GM23338 (cell line): ENCODE data around the gene CLSTN2. TPM values are rescaled to one million over a fixed set of nuclear protein-coding genes. Genes with fewer than 3 reads are reported as not detected.

Source experiments
- ATAC-seq: fragments of 200-7000 bp; cut with Tn5 transposase; 3 replicates; pipeline ENCODE4 v1.9.1; 2020
- DNase-seq: peaks from one replicate; pipeline ENCODE4 v3.0.0-alpha.2; 2015; ENCODE audit warnings: low spot score
- H2AFZ ChIP-seq: fragments of 200-600 bp; sonication (generic); 2 replicates; pipeline ENCODE4 v1.8.0; 2016; ENCODE audit warnings: antibody characterized with exemption, mild to moderate bottlenecking, moderate library complexity
- H3F3A ChIP-seq: fragments of 200-600 bp; sonication (generic); replicated peaks from 2 replicates; pipeline ENCODE4 v1.8.0; 2017; ENCODE audit warnings: antibody characterized with exemption, mixed run types, low read depth
- H3K27ac ChIP-seq: fragments of 200-600 bp; sonication (generic); 2 replicates; pipeline ENCODE4 v1.6.1; 2016; ENCODE audit warnings: low read depth
- H3K27me3 ChIP-seq: fragments of 200-600 bp; sonication (generic); 2 replicates; pipeline ENCODE4 v1.8.0; 2016; ENCODE audit warnings: mild to moderate bottlenecking, mixed run types, moderate library complexity; ENCODE audit not compliant: insufficient read depth
- H3K36me3 ChIP-seq: fragments of 200-600 bp; sonication (generic); 2 replicates; pipeline ENCODE4 v1.8.0; 2016; ENCODE audit warnings: mild to moderate bottlenecking; ENCODE audit not compliant: insufficient read depth
- H3K4me1 ChIP-seq: fragments of 200-600 bp; sonication (generic); 2 replicates; pipeline ENCODE4 v1.8.0; 2016; ENCODE audit warnings: mild to moderate bottlenecking, moderate library complexity; ENCODE audit not compliant: insufficient read depth
- H3K4me2 ChIP-seq: fragments of 200-600 bp; sonication (generic); 2 replicates; pipeline ENCODE4 v1.7.1; 2017; ENCODE audit warnings: mixed run types
- H3K4me3 ChIP-seq: fragments of 200-600 bp; sonication (generic); 2 replicates; pipeline ENCODE4 v1.6.1; 2016; ENCODE audit warnings: mixed run types
- H3K79me2 ChIP-seq: fragments of 200-600 bp; sonication (generic); replicated peaks from 2 replicates; pipeline ENCODE4 v1.8.0; 2017; ENCODE audit warnings: mild to moderate bottlenecking; ENCODE audit not compliant: insufficient read depth
- H3K9me2 ChIP-seq: fragments of 200-600 bp; sonication (generic); 2 replicates; pipeline ENCODE4 v1.8.0; 2017; ENCODE audit not compliant: insufficient read depth
- H4K20me1 ChIP-seq: fragments of 200-600 bp; sonication (generic); replicated peaks from 2 replicates; pipeline ENCODE4 v1.8.0; 2017; ENCODE audit warnings: mild to moderate bottlenecking; ENCODE audit not compliant: insufficient read depth
- H3K27ac Mint-ChIP-seq: 2 replicates; pipeline ENCODE4 v1.8.0; 2020; ENCODE audit warnings: inconsistent platforms, mild to moderate bottlenecking, moderate library complexity, mixed read lengths
- H3K27me3 Mint-ChIP-seq: 3 replicates; pipeline ENCODE4 v1.8.0; 2022; ENCODE audit warnings: low read depth, mild to moderate bottlenecking, moderate library complexity, mixed read lengths, inconsistent platforms; ENCODE audit not compliant: insufficient read depth, poor library complexity
- H3K36me3 Mint-ChIP-seq: 3 replicates; pipeline ENCODE4 v1.8.0; 2021; ENCODE audit warnings: low read depth, mild to moderate bottlenecking, inconsistent platforms, moderate library complexity, mixed read lengths
- H3K4me1 Mint-ChIP-seq: 3 replicates; pipeline ENCODE4 v1.8.0; 2020; ENCODE audit warnings: mild to moderate bottlenecking, inconsistent platforms, mixed read lengths
- H3K4me3 Mint-ChIP-seq: 3 replicates; pipeline ENCODE4 v1.8.0; 2021; ENCODE audit warnings: moderate library complexity, mild to moderate bottlenecking, inconsistent platforms, mixed read lengths
- H3K9me3 Mint-ChIP-seq: 3 replicates; pipeline ENCODE4 v1.8.0; 2020; ENCODE audit warnings: moderate library complexity, mild to moderate bottlenecking, inconsistent platforms, mixed read lengths
- CREB1 ChIP-seq: fragments of 250-450 bp; sonication (Bioruptor Pico); IDR thresholded peaks from 2 replicates; pipeline ENCODE4 v1.5.0; 2020; ENCODE audit warnings: low read depth, mild to moderate bottlenecking, moderate library complexity
- EZH2 ChIP-seq: fragments of 200-600 bp; sonication (generic); IDR thresholded peaks from one replicate; pipeline ENCODE4 v1.8.0; 2017; ENCODE audit warnings: antibody characterized with exemption, mild to moderate bottlenecking, low read depth; ENCODE audit not compliant: unreplicated experiment
- EZH2phosphoT487 ChIP-seq: fragments of 200-600 bp; sonication (generic); IDR thresholded peaks from one replicate; pipeline ENCODE4 v1.8.1; 2018; ENCODE audit warnings: antibody characterized with exemption; ENCODE audit not compliant: unreplicated experiment
- JUNB ChIP-seq: IDR thresholded peaks from one replicate; pipeline ENCODE4 v1.6.1; 2016; ENCODE audit warnings: antibody characterized with exemption; ENCODE audit not compliant: unreplicated experiment
- NANOG ChIP-seq: IDR thresholded peaks from 2 replicates; pipeline ENCODE4 v1.6.1; 2016; ENCODE audit warnings: antibody characterized with exemption, borderline replicate concordance
- POLR2AphosphoS5 ChIP-seq: IDR thresholded peaks from 2 replicates; pipeline ENCODE4 v1.6.1; 2016; ENCODE audit warnings: antibody characterized with exemption, low read depth
- STAT1 ChIP-seq: IDR thresholded peaks from one replicate; pipeline ENCODE4 v1.6.1; 2016; ENCODE audit warnings: antibody characterized with exemption; ENCODE audit not compliant: unreplicated experiment
- ZNF114 ChIP-seq: fragments of 250-450 bp; sonication (Bioruptor Pico); IDR thresholded peaks from 2 replicates; pipeline ENCODE4 v1.5.0; 2020; ENCODE audit warnings: mild to moderate bottlenecking, moderate library complexity
- ZNF331 ChIP-seq: fragments of 250-450 bp; sonication (Bioruptor Pico); IDR thresholded peaks from 2 replicates; pipeline ENCODE4 v1.5.0; 2020; ENCODE audit warnings: low read depth, mild to moderate bottlenecking, moderate library complexity
- polyA plus RNA-seq: library from polyadenylated mRNA; unstranded; fragments of >200 nt; fragmentation: Nextera tagmentation; extraction: Ambion mirVana; gene quantifications from 2 replicates; pipeline ENCODE4 v1.2.1, GENCODE V29; 2016
- total RNA-seq: library from RNA; depleted of rRNA; stranded (reverse); fragments of >200 nt; shearing (Covaris generic); gene quantifications from 2 replicates; pipeline ENCODE4 v1.2.3, GENCODE V29; 2014
- TF ChIP-seq, protein P1 (sequence below): fragments of 250-450 bp; sonication (Bioruptor Pico); IDR thresholded peaks from 2 replicates; pipeline ENCODE4 v1.5.0; 2020; ENCODE audit warnings: mild to moderate bottlenecking, moderate library complexity
- TF ChIP-seq, protein P2 (sequence below): IDR thresholded peaks from one replicate; pipeline ENCODE4 v1.6.1; 2018; ENCODE audit warnings: antibody characterized with exemption; ENCODE audit not compliant: unreplicated experiment
- TF ChIP-seq, protein P3 (sequence below), 2 experiments: fragments of 200-600 bp in 1 of 2; sonication (generic) in 1 of 2; conservative IDR thresholded peaks; 2 replicates each; pipeline versions ENCODE4 v1.5.1 to v1.6.1; 2016 to 2017; ENCODE audit warnings: antibody characterized with exemption in 2 of 2, low read depth in 2 of 2, mild to moderate bottlenecking in 2 of 2, moderate library complexity in 1 of 2
- TF ChIP-seq, protein P4 (sequence below): IDR thresholded peaks from 2 replicates; pipeline ENCODE4 v1.6.1; 2016; ENCODE audit warnings: antibody characterized with exemption

The CLSTN2 gene
- total and polyA plus RNA-seq, 2 experiments from 2014 or later, result 0.11 to 0.83 TPM

DNA sequence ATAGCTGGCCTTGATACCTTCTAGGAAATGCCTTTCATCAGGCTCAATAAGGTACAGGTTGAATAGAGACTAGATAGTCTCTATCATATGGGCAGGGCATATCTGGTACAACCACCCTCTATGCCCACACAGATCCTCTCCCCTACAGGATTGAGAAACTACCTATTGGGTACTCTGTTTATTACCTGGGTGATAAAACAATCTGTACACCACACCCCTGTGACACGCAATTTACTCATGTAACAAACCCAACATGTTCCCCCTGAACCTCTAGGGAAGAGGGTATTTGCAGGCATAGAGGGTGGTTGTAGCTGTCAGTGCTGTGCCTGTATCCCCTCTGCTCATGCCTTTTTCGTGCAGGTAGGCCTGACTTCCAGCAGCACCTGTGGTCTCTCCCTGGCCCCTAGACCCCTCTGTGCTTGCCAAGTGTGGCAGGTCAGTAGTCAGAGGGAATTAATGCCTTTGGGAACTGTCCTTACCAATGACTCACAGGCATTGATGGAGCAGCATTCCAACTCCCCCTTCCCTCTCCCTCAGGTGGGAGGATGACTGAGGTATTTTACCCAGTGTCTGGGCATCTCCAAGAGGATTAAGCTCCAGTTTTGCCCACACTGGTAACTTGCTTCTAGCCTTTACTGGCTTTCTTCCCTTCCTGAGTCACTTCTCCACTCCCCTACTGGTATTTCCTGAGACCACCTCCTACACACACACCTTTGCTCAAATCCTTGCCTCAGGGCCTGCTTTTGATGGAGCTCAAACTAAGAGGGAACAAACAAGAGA lies 18.3 kb downstream of the CLSTN2 start:
- Histone ChIP-seq H3K9me2 (no peaks in the 10 kb centered on the region), H3K27ac (no peak overlapping the region), H3K79me2 (no peaks in the 10 kb centered on the region), H3K36me3 (no peaks in the 10 kb centered on the region), H2AFZ (no peak overlapping the region), H3K4me3 (no peak overlapping the region), H4K20me1 (no peaks in the 10 kb centered on the region; the same call in 1 of the 2 replicates), H3K27me3 (no peaks in the 10 kb centered on the region), H3F3A (no peaks in the 10 kb centered on the region), H3K4me2 (no peak overlapping the region), H3K4me1 (no peaks in the 10 kb centered on the region)
- H3K27ac Mint-ChIP-seq, result no peak overlapping the region
- no peak for DNase-seq
- H3K27me3 Mint-ChIP-seq, result peaks cover 6% of the 10 kb centered on the region
- no peaks in the 10 kb centered on the region for H3K9me3 Mint-ChIP-seq
- ATAC-seq, result no peak
- H3K36me3 Mint-ChIP-seq, result no peaks in the 10 kb centered on the region
- TF ChIP-seq, protein P1, sequence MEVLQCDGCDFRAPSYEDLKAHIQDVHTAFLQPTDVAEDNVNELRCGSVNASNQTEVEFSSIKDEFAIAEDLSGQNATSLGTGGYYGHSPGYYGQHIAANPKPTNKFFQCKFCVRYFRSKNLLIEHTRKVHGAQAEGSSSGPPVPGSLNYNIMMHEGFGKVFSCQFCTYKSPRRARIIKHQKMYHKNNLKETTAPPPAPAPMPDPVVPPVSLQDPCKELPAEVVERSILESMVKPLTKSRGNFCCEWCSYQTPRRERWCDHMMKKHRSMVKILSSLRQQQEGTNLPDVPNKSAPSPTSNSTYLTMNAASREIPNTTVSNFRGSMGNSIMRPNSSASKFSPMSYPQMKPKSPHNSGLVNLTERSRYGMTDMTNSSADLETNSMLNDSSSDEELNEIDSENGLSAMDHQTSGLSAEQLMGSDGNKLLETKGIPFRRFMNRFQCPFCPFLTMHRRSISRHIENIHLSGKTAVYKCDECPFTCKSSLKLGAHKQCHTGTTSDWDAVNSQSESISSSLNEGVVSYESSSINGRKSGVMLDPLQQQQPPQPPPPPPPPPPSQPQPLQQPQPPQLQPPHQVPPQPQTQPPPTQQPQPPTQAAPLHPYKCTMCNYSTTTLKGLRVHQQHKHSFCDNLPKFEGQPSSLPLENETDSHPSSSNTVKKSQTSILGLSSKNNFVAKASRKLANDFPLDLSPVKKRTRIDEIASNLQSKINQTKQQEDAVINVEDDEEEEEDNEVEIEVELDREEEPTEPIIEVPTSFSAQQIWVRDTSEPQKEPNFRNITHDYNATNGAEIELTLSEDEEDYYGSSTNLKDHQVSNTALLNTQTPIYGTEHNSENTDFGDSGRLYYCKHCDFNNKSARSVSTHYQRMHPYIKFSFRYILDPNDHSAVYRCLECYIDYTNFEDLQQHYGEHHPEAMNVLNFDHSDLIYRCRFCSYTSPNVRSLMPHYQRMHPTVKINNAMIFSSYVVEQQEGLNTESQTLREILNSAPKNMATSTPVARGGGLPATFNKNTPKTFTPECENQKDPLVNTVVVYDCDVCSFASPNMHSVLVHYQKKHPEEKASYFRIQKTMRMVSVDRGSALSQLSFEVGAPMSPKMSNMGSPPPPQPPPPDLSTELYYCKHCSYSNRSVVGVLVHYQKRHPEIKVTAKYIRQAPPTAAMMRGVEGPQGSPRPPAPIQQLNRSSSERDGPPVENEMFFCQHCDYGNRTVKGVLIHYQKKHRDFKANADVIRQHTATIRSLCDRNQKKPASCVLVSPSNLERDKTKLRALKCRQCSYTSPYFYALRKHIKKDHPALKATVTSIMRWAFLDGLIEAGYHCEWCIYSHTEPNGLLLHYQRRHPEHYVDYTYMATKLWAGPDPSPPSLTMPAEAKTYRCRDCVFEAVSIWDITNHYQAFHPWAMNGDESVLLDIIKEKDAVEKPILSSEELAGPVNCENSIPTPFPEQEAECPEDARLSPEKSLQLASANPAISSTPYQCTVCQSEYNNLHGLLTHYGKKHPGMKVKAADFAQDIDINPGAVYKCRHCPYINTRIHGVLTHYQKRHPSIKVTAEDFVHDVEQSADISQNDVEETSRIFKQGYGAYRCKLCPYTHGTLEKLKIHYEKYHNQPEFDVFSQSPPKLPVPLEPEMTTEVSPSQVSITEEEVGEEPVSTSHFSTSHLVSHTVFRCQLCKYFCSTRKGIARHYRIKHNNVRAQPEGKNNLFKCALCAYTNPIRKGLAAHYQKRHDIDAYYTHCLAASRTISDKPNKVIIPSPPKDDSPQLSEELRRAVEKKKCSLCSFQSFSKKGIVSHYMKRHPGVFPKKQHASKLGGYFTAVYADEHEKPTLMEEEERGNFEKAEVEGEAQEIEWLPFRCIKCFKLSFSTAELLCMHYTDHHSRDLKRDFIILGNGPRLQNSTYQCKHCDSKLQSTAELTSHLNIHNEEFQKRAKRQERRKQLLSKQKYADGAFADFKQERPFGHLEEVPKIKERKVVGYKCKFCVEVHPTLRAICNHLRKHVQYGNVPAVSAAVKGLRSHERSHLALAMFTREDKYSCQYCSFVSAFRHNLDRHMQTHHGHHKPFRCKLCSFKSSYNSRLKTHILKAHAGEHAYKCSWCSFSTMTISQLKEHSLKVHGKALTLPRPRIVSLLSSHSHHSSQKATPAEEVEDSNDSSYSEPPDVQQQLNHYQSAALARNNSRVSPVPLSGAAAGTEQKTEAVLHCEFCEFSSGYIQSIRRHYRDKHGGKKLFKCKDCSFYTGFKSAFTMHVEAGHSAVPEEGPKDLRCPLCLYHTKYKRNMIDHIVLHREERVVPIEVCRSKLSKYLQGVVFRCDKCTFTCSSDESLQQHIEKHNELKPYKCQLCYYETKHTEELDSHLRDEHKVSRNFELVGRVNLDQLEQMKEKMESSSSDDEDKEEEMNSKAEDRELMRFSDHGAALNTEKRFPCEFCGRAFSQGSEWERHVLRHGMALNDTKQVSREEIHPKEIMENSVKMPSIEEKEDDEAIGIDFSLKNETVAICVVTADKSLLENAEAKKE (CRISPR knock-in tag), result no peak
- TF ChIP-seq ZNF114 (CRISPR knock-in tag) (no peak), POLR2AphosphoS5 (no peak), ZNF331 (CRISPR knock-in tag) (no peak), STAT1 (no peak), NANOG (no peak), CREB1 (CRISPR knock-in tag) (no peak), JUNB (no peak), EZH2phosphoT487 (no peak), EZH2 (no peak)
- TF ChIP-seq, protein P2, sequence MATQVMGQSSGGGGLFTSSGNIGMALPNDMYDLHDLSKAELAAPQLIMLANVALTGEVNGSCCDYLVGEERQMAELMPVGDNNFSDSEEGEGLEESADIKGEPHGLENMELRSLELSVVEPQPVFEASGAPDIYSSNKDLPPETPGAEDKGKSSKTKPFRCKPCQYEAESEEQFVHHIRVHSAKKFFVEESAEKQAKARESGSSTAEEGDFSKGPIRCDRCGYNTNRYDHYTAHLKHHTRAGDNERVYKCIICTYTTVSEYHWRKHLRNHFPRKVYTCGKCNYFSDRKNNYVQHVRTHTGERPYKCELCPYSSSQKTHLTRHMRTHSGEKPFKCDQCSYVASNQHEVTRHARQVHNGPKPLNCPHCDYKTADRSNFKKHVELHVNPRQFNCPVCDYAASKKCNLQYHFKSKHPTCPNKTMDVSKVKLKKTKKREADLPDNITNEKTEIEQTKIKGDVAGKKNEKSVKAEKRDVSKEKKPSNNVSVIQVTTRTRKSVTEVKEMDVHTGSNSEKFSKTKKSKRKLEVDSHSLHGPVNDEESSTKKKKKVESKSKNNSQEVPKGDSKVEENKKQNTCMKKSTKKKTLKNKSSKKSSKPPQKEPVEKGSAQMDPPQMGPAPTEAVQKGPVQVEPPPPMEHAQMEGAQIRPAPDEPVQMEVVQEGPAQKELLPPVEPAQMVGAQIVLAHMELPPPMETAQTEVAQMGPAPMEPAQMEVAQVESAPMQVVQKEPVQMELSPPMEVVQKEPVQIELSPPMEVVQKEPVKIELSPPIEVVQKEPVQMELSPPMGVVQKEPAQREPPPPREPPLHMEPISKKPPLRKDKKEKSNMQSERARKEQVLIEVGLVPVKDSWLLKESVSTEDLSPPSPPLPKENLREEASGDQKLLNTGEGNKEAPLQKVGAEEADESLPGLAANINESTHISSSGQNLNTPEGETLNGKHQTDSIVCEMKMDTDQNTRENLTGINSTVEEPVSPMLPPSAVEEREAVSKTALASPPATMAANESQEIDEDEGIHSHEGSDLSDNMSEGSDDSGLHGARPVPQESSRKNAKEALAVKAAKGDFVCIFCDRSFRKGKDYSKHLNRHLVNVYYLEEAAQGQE, result no peak
- TF ChIP-seq, protein P3, sequence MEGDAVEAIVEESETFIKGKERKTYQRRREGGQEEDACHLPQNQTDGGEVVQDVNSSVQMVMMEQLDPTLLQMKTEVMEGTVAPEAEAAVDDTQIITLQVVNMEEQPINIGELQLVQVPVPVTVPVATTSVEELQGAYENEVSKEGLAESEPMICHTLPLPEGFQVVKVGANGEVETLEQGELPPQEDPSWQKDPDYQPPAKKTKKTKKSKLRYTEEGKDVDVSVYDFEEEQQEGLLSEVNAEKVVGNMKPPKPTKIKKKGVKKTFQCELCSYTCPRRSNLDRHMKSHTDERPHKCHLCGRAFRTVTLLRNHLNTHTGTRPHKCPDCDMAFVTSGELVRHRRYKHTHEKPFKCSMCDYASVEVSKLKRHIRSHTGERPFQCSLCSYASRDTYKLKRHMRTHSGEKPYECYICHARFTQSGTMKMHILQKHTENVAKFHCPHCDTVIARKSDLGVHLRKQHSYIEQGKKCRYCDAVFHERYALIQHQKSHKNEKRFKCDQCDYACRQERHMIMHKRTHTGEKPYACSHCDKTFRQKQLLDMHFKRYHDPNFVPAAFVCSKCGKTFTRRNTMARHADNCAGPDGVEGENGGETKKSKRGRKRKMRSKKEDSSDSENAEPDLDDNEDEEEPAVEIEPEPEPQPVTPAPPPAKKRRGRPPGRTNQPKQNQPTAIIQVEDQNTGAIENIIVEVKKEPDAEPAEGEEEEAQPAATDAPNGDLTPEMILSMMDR (conservative IDR thresholded peaks at IDR 0.05; ENCODE audit: low read depth in 2 of 2), result no peak
- TF ChIP-seq, protein P4, sequence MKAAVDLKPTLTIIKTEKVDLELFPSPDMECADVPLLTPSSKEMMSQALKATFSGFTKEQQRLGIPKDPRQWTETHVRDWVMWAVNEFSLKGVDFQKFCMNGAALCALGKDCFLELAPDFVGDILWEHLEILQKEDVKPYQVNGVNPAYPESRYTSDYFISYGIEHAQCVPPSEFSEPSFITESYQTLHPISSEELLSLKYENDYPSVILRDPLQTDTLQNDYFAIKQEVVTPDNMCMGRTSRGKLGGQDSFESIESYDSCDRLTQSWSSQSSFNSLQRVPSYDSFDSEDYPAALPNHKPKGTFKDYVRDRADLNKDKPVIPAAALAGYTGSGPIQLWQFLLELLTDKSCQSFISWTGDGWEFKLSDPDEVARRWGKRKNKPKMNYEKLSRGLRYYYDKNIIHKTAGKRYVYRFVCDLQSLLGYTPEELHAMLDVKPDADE, result no peak
- no peak overlapping the region for H3K4me3 Mint-ChIP-seq
- H3K4me1 Mint-ChIP-seq, result peaks cover 8% of the 10 kb centered on the region; the same call in 2 of the 3 replicates
